Activated CD4-positive, alpha-beta memory T cell treated with anti-CD3 and anti-CD28 coated beads, Interleukin-2, amount 10 ng/mL, durations not matched to agents 7 days and 5 days (primary cell): ENCODE data around the gene TGFA. TPM values are rescaled to one million over a fixed set of nuclear protein-coding genes. Genes with fewer than 3 reads are reported as not detected.

ENCODE experiments used
- CTCF ChIA-PET: fragments of 350-600 bp; sonication (Branson Sonifier 250); formaldehyde crosslinking; loops from one replicate; lab custom pipeline; 2021; ENCODE audit warnings: antibody characterized with exemption, inconsistent platforms; lab: Charles Lee
- POLR2A ChIA-PET: fragments of 350-600 bp; sonication (Branson Sonifier 250); formaldehyde crosslinking; loops from one replicate; lab custom pipeline; 2021; ENCODE audit warnings: antibody characterized with exemption; lab: Charles Lee
- DNase-seq: peaks from one replicate; pipeline ENCODE4 v3.0.0-alpha.2; 2020
- H3K27ac Mint-ChIP-seq: one replicate; pipeline ENCODE4 v1.8.0; 2021; ENCODE audit warnings: mild to moderate bottlenecking, mixed read lengths
- H3K27me3 Mint-ChIP-seq: one replicate; pipeline ENCODE4 v1.8.0; 2021; ENCODE audit warnings: mixed read lengths
- H3K36me3 Mint-ChIP-seq: one replicate; pipeline ENCODE4 v1.8.0; 2021; ENCODE audit warnings: low read depth, mixed read lengths
- H3K4me1 Mint-ChIP-seq: one replicate; pipeline ENCODE4 v1.8.0; 2021; ENCODE audit warnings: mixed read lengths
- H3K4me3 Mint-ChIP-seq: one replicate; pipeline ENCODE4 v1.8.0; 2021; ENCODE audit warnings: mild to moderate bottlenecking, mixed read lengths
- H3K9me3 Mint-ChIP-seq: one replicate; pipeline ENCODE4 v1.8.0; 2021; ENCODE audit warnings: mixed read lengths
- total RNA-seq, 2 experiments: library from RNA; stranded (reverse); gene quantifications; one replicate each; pipeline ENCODE4 v1.2.3, GENCODE V29; 2021

The TGFA gene
- total RNA-seq, 2 experiments from 2014 or later = not detected

DNA sequence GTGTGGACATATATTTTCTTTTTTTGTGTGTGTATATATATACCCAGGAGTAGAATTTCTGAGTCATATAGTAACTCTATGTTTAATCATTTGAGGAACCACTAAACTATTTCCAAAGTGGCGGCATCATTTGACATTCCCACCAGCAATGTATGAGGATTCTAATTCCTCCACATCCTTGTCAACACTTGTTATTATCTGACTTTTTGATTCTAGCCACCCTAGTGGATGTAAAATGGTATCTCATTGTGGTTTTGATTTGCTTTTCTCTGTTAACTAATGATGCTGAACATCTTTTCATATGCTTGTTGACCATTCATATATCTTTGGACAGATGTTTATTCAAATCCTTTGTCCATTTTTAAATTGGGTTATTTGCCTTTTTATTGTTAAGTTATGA lies 120.3 kb downstream of the TGFA start:
- no peak for DNase-seq
- Mint-ChIP-seq H3K9me3 (peaks cover 2% of the 10 kb centered on the region), H3K27ac (no peak overlapping the region), H3K4me3 (no peak overlapping the region), H3K27me3 (peaks cover 8% of the 10 kb centered on the region), H3K36me3 (no peaks in the 10 kb centered on the region), H3K4me1 (no peaks in the 10 kb centered on the region)
- ChIA-PET CTCF (no interaction called here), POLR2A (no interaction called here)

DNA sequence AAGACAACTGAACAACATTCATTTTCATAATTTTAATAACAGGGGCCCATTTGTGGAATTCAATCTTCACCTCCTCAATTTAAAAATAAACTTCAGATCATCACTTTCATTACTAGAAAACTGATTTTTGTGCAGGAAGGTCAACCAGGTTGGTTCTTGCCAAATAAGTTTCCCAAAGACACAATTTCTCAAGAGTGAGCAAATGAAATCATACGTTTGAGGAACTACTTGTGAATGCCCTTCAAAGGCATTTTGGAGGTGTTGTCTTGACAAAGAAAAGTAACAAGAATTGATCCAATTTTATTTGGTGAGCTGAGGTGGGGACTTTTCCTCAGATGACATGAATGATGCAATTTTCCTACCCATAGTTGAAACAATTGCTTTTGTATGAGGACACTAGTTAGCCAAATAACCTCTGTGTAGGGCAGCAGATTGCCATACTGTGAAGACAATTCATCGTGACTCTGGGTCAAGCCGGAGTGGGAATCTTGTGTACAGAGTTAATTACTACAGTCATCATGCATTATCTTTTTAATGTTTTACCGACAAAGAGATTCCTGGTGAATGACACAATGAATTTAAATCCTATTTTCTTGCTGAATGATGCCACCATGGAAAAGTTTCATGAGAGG lies 121.8 kb downstream of the TGFA start:
- CTCF ChIA-PET = no interaction called here
- Mint-ChIP-seq H3K27ac (no peak overlapping the region), H3K27me3 (peaks cover 8% of the 10 kb centered on the region), H3K4me3 (no peak overlapping the region), H3K36me3 (no peaks in the 10 kb centered on the region), H3K9me3 (peaks cover 2% of the 10 kb centered on the region), H3K4me1 (no peaks in the 10 kb centered on the region)
- DNase-seq = no peak
- POLR2A ChIA-PET = no interaction called here

DNA sequence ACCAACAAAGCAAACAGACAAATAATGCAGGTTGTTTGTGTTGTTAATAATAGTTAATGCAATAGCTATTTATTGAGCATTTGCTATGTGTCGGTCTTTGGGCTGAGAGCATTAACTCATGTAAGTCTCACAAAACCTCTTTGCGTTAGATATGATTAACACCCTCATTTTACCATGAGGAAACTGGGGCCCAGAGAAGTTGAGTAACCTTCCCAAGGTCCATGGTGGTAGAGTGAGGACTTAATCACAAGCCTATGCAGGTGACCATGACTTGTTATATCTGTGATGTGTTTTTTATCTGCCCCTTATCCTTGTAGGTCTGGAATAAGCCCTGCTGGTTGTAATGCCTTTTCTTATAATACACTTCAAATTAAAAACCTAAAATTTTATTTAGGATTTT lies 127.3 kb downstream of the TGFA start:
- Mint-ChIP-seq H3K36me3 (no peaks in the 10 kb centered on the region), H3K4me1 (no peaks in the 10 kb centered on the region), H3K27ac (no peak overlapping the region), H3K4me3 (no peak overlapping the region), H3K27me3 (peaks cover 3% of the 10 kb centered on the region), H3K9me3 (peaks cover 2% of the 10 kb centered on the region)
- ChIA-PET CTCF (no interaction called here), POLR2A (no interaction called here)
- DNase-seq = no peak

DNA sequence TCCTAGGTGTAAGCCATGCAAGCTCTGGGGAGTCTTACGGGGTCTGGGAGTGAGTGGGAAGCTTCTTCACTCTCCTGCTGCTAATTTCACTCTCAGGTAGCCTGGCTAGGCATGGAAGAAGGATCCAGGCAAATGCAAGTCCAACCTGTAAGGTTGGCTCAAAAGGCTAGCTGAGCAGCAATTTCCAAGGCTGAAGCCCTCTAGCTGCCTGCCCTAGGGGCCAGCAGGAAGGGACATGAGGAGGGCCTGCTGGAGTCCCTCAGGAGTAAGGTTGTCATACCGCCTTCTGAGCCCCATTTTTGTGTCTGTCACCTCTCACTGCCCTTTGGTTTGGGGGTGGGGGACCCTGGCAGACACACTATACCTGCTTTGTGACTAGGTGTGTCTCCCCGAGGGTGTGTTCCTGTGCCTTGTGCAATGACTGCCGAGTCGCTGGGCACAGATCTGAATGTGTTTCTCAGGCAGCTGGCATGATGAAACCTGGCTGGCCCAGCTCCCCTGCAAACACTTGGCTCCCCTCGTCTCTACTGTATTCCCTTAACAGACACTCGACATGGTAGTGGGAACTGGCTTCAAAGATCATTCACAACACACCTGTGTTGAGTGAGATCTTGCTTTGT lies 127.8 kb downstream of the TGFA start:
- H3K27ac Mint-ChIP-seq = no peak overlapping the region
- H3K4me3 Mint-ChIP-seq = no peak overlapping the region
- CTCF ChIA-PET = interaction anchor here (0.7 kb wide), 1 partner anchor 36 kb away, joined by 3 read pairs; no protein-coding TSS in a partner anchor
- H3K27me3 Mint-ChIP-seq = peaks cover 3% of the 10 kb centered on the region
- H3K9me3 Mint-ChIP-seq = peaks cover 2% of the 10 kb centered on the region
- no peaks in the 10 kb centered on the region for H3K4me1 Mint-ChIP-seq
- no peak for DNase-seq
- H3K36me3 Mint-ChIP-seq = no peaks in the 10 kb centered on the region
- POLR2A ChIA-PET = no interaction called here

DNA sequence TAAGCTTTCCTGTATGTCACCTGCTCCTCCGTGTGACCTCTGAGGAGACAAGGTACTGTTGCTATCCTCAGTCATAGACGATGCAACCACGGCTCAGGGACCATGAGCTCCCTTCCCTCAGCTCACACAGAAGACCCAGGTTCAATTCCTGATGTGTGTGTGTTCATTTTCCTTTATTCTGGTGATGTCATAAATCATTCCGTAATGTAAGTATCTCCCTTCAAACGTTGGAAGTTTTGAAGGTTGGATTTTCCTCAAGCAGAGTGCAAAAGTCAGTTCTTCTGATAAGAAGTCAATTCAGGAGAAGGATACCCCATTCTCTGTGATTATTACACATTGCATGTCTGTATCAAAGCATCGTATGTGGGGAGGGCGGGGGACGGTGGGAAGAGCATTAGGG lies 132.9 kb downstream of the TGFA start:
- no peaks in the 10 kb centered on the region for H3K9me3 Mint-ChIP-seq
- no peak for DNase-seq
- no peak overlapping the region for H3K4me3 Mint-ChIP-seq
- CTCF ChIA-PET = no interaction called here
- H3K27me3 Mint-ChIP-seq = peaks cover 7% of the 10 kb centered on the region
- POLR2A ChIA-PET = no interaction called here
- no peaks in the 10 kb centered on the region for H3K36me3 Mint-ChIP-seq
- no peaks in the 10 kb centered on the region for H3K4me1 Mint-ChIP-seq
- H3K27ac Mint-ChIP-seq = no peak overlapping the region

DNA sequence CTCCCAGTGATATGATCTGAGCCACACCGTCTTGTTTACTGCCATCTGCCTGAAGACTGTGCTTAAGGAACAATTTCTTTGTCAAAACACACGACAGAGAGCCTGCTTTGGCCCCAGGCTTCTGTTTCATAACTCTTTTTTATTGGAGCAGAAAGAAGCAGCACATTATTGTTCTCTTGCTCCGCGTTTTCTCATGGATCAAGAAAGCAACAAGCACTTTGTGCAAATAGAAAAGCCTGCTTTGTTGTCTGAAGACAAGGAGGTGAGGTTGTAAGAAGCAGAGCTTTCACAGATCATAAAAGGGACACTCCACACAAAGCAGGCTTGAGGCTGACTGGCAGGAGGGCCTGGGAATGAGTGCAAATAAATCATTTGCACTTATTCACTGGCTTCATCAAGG lies 133.5 kb downstream of the TGFA start:
- H3K36me3 Mint-ChIP-seq = no peaks in the 10 kb centered on the region
- POLR2A ChIA-PET = no interaction called here
- CTCF ChIA-PET = no interaction called here
- no peaks in the 10 kb centered on the region for H3K4me1 Mint-ChIP-seq
- peaks cover 5% of the 10 kb centered on the region for H3K27me3 Mint-ChIP-seq
- H3K4me3 Mint-ChIP-seq = no peak overlapping the region
- no peak for DNase-seq
- no peak overlapping the region for H3K27ac Mint-ChIP-seq
- no peaks in the 10 kb centered on the region for H3K9me3 Mint-ChIP-seq

DNA sequence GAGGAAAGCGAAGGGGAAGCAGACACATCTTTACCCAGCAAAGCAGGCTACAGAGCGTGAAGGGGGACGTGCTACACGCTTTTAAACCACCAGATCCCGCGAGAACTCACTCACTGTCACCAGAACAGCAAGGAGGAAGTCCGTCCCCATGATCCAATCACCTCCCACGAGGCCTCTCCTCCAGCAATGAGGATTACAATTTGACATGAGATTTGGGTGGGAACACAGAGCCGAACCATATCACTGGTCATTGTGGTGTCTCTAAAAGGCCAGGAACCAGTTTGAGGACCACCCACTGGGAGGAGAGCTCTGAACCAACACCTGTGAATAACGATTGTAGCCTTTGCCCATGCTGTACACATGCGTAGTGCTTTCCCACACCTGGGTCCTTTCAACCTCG lies 135.1 kb downstream of the TGFA start:
- CTCF ChIA-PET = no interaction called here
- Mint-ChIP-seq H3K4me3 (no peak overlapping the region), H3K36me3 (no peaks in the 10 kb centered on the region), H3K27ac (no peak overlapping the region), H3K9me3 (no peaks in the 10 kb centered on the region), H3K27me3 (peaks cover 8% of the 10 kb centered on the region), H3K4me1 (no peaks in the 10 kb centered on the region)
- DNase-seq = no peak
- POLR2A ChIA-PET = no interaction called here

DNA sequence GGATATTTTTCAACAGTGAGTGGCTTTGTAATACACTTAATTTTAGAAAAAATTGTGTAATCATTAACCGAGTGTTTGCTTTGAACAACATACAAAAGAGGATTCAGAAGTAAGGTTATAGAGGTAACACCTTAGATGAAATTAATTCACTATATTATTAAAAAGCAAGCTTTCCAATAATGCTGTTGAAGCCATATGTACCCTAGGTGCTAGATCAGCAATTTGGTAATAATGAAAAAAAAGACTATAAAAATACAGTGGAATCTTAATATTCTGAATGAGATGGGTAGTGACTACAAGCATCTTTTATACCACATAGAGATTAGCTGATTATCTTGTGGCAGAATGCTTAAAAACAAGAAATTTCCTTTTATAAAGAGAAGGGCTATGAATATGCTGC lies 136.6 kb downstream of the TGFA start:
- no peaks in the 10 kb centered on the region for H3K36me3 Mint-ChIP-seq
- POLR2A ChIA-PET = no interaction called here

DNA sequence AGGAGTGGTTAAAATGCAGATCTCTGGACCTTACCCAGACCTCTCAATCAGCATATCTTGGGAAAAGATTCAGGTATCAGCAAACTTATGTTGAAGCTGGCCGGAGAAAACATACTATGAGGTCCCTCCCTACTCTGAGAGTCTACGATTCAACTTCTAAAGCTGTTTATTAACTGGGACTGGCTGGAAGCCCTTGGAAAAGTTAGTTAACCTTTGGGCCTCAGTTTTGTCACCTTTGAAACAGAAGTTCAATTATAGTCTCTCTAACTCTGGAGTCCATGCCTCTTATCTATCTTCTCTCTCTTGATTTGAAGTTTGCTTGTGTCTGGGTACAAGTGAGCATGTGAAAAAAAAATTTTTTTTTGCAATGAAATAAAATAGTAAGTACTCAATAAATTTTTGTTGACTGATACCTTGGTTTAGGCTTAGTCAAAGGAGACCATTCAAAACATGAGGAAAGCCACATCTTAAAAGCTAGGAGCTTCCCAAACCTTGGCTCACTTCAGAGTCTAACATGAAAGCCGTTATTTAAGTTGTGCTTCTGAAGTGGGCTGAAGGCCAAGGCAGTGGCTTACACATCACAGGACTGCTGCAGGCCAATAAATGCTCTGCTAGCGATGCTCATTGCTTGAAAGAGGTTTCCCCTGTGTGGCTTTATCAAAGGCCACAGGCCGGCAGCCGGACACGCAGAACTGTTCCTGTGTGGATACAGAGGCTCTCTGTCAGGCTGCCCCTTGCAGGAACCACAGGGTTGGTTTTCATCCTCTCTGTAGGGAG lies 141.1 kb downstream of the TGFA start:
- H3K4me1 Mint-ChIP-seq = no peaks in the 10 kb centered on the region
- no peak for DNase-seq
- H3K4me3 Mint-ChIP-seq = no peak overlapping the region
- H3K9me3 Mint-ChIP-seq = no peaks in the 10 kb centered on the region
- H3K27me3 Mint-ChIP-seq = peaks cover 29% of the 10 kb centered on the region
- CTCF ChIA-PET = no interaction called here
- H3K36me3 Mint-ChIP-seq = no peaks in the 10 kb centered on the region
- no peak overlapping the region for H3K27ac Mint-ChIP-seq
- POLR2A ChIA-PET = no interaction called here

More for the DNA sequence above, 136.6 kb downstream of the TGFA start:
- DNase-seq = no peak
- no peaks in the 10 kb centered on the region for H3K4me1 Mint-ChIP-seq
- no peak overlapping the region for H3K4me3 Mint-ChIP-seq
- peaks cover 11% of the 10 kb centered on the region for H3K27me3 Mint-ChIP-seq
- H3K9me3 Mint-ChIP-seq = no peaks in the 10 kb centered on the region
- no peak overlapping the region for H3K27ac Mint-ChIP-seq
- CTCF ChIA-PET = no interaction called here

DNA sequence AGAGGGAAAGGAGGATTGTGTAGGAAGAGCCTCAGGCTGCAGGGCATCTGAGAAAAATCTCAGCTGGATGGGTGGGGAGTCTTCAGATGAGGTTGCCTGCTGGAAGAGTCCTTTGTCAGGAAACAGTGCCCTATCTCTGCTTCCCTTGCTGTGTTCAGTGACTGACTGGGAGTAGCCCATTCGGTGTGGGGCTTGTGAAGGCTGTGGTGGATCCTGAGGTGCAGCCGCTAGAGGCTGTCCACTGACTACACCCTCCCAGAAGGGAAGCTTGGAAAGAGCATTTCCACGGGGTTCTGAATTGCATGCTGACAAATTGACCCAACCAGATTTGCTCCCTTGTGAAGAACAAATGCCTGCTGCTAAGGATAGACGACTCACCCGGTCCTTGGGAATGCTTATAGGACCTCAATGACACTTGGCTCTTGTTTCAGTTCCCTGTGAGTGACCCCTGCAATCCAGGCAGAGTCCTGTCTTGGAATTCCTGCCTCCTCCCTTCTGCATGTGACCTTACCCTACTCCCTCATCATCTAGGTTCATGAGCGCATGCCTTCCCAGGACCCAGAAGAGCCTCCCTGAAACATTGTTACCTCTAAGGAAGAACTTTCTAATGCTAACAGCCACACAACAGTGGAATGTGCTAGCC lies 142.0 kb downstream of the TGFA start:
- no peaks in the 10 kb centered on the region for H3K4me1 Mint-ChIP-seq
- H3K9me3 Mint-ChIP-seq = no peaks in the 10 kb centered on the region
- no peak for DNase-seq
- no peaks in the 10 kb centered on the region for H3K36me3 Mint-ChIP-seq
- no peak overlapping the region for H3K4me3 Mint-ChIP-seq
- no peak overlapping the region for H3K27ac Mint-ChIP-seq
- POLR2A ChIA-PET = no interaction called here
- CTCF ChIA-PET = no interaction called here
- H3K27me3 Mint-ChIP-seq = peaks cover 33% of the 10 kb centered on the region

DNA sequence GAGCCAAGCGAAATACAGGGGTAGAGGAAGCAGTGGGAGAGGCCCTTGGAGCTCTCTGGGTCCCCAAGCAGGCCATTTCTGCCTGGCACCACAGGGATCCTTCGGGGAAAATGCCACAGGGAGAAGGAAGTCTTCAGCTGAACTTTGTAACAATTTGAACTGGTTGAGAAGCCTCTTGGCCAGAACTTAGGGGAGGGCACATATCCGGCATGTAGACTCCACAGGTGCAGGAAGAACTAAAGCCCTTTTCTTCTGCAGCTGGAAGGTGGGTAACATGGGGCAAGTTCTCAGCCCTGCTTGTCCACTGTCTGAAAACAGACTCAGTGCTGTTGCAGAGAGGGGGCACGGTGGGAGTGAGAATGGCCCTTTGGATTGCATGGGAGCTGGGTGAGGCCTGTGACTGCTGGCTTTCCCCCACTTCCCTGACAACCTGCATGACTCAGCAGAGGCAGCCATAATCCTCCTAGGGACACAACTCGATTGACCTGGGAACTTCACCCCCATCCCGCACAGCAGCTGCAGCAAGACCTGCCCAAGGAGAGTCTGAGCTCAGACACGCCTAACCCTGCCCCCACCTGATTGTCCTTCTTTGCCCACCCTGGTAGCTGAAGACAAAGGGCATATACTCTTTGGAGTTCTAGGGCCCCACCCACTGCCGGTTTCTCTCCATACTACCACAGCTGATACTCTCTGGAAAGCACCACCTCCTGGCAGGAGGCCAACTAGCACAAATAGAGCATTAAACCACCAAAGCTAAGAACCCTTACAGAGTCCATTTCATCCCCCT lies 150.2 kb downstream of the TGFA start:
- H3K4me3 Mint-ChIP-seq = no peak overlapping the region
- no peak overlapping the region for H3K27ac Mint-ChIP-seq
- DNase-seq = no peak
- no peaks in the 10 kb centered on the region for H3K4me1 Mint-ChIP-seq
- ChIA-PET POLR2A (no interaction called here), CTCF (interaction anchor here (1.6 kb wide), 1 partner anchor 12 kb away, joined by 3 read pairs; no protein-coding TSS in a partner anchor)
- H3K27me3 Mint-ChIP-seq = peaks cover 29% of the 10 kb centered on the region
- no peaks in the 10 kb centered on the region for H3K9me3 Mint-ChIP-seq
- no peaks in the 10 kb centered on the region for H3K36me3 Mint-ChIP-seq

DNA sequence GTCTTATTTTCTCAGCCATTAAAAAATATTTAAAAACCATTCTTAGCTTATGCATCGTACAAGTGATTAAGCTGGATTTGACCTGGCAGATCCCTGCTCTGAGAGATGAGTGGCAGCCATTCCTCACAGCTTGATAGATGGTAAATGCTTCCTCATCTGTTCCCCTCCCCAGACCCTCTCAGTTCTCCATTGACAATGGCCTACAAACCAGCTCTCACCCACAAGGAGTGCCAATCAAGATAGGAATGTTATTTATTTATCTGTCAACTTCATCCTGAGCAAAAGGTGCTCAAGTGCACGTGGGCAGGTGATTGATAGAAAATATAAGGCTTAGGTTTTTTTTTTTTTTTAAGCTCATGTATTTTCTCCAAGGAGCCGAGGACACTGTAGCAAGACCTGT lies 153.1 kb downstream of the TGFA start:
- Mint-ChIP-seq H3K36me3 (no peaks in the 10 kb centered on the region), H3K4me3 (no peak overlapping the region), H3K9me3 (no peaks in the 10 kb centered on the region), H3K27me3 (peaks cover 23% of the 10 kb centered on the region), H3K4me1 (no peaks in the 10 kb centered on the region), H3K27ac (no peak overlapping the region)
- POLR2A ChIA-PET = no interaction called here
- CTCF ChIA-PET = interaction anchor here (0.6 to 1.0 kb wide), 2 partner anchors 9 to 255 kb away, joined by 3 to 4 read pairs; no protein-coding TSS in a partner anchor
- no peak for DNase-seq
